Activated CD4-positive, alpha-beta T cell treated with anti-CD3 and anti-CD28 coated beads, Interleukin-2, amount 50 U/mL, for 16 hours (primary cell): ENCODE data around the gene IGSF21.

Experiments used
- DNase-seq: peaks from one replicate; pipeline ENCODE4 v3.0.0-alpha.2; 2020

IGSF21 gene

GRCh38 chr1:18182398-18183160 is 75.0 kb downstream of the IGSF21 start:
- DNase-seq = no peak

- no peak for DNase-seq
Measured at GRCh38 chr1:18183533-18183932, 75.9 kb downstream of the IGSF21 start.

GRCh38 chr1:18187054-18187453 is 79.5 kb downstream of the IGSF21 start:
- no peak for DNase-seq

- no peak for DNase-seq
Measured at GRCh38 chr1:18188820-18189517, 81.4 kb downstream of the IGSF21 start.

GRCh38 chr1:18190598-18190997 is 83.0 kb downstream of the IGSF21 start:
- DNase-seq = no peak

- DNase-seq = no peak
Measured at GRCh38 chr1:18191037-18191436, 83.4 kb downstream of the IGSF21 start.

GRCh38 chr1:18191481-18192155 is 84.0 kb downstream of the IGSF21 start:
- no peak for DNase-seq

GRCh38 chr1:18192182-18192581 is 84.6 kb downstream of the IGSF21 start:
- no peak for DNase-seq

- no peak for DNase-seq
Measured at GRCh38 chr1:18192974-18193373, 85.4 kb downstream of the IGSF21 start.

- no peak for DNase-seq
Measured at GRCh38 chr1:18197299-18197698, 89.7 kb downstream of the IGSF21 start.

GRCh38 chr1:18198260-18198659 is 90.7 kb downstream of the IGSF21 start:
- DNase-seq = no peak

- DNase-seq = no peak
Measured at GRCh38 chr1:18199462-18199861, 91.9 kb downstream of the IGSF21 start.

- DNase-seq = no peak
Measured at GRCh38 chr1:18200136-18200717, 92.6 kb downstream of the IGSF21 start.

- no peak for DNase-seq
Measured at GRCh38 chr1:18200918-18201317, 93.3 kb downstream of the IGSF21 start.

- DNase-seq = no peak
Measured at GRCh38 chr1:18201997-18202719, 94.6 kb downstream of the IGSF21 start.

GRCh38 chr1:18203645-18204044 is 96.0 kb downstream of the IGSF21 start:
- no peak for DNase-seq

GRCh38 chr1:18204575-18204974 is 97.0 kb downstream of the IGSF21 start:
- DNase-seq = no peak

- no peak for DNase-seq
Measured at GRCh38 chr1:18205319-18205718, 97.7 kb downstream of the IGSF21 start.

- no peak for DNase-seq
Measured at GRCh38 chr1:18211764-18212163, 104.2 kb downstream of the IGSF21 start.

GRCh38 chr1:18217398-18218043 is 109.9 kb downstream of the IGSF21 start:
- DNase-seq = peak; percentile 14

- no peak for DNase-seq
Measured at GRCh38 chr1:18229625-18230024, 122.0 kb downstream of the IGSF21 start.

GRCh38 chr1:18230321-18230720 is 122.7 kb downstream of the IGSF21 start:
- DNase-seq = no peak
